Activated CD4-positive, CD25-positive, alpha-beta regulatory T cell treated with anti-CD3 and anti-CD28 coated beads, Interleukin-2, amount 50 U/mL, for 24 hours (primary cell): ENCODE measurements around the gene GPR183.

ENCODE experiments used
- ATAC-seq, 2 donors: fragments of 150-1000 bp; cut with Tn5 transposase; one replicate each; pipeline ENCODE4 v1.10.0; 2021; ENCODE audit warnings: mild to moderate bottlenecking in 1 of 2, moderate library complexity in 1 of 2

The GPR183 gene

GRCh38 chr13:99339230-99339721 lies 32.1 kb upstream of the GPR183 start:
- no peak for ATAC-seq

GRCh38 chr13:99335603-99336002 lies 28.4 kb upstream of the GPR183 start:
- no peak for ATAC-seq

GRCh38 chr13:99335087-99335486 lies 27.9 kb upstream of the GPR183 start:
- no peak for ATAC-seq

GRCh38 chr13:99334221-99334620 lies 27.0 kb upstream of the GPR183 start:
- no peak for ATAC-seq

DNA sequence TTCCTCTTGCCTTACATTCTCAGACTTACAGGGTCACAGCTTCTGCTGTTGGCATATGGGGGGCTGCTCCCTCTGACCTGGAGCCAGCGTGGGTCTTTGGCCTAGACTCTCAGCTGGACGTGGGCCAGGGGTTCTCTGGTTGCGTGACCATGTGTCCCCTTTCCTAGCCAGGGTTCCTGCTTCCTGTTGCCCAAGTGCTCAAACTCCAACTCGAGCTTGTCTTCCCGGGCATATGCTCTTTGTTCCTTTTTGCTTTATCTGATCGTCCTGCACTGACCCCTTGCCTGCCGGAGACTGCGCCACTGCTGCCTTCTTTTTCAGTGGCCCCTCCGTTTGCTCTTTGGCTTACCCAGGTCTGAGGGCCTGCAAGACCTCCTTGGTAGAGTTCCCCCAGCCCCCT lies 25.3 kb upstream of the GPR183 start:
- ATAC-seq = no peak

- peak; percentile 24 to 51 for ATAC-seq
Measured at GRCh38 chr13:99331881-99332293, 24.7 kb upstream of the GPR183 start.

DNA sequence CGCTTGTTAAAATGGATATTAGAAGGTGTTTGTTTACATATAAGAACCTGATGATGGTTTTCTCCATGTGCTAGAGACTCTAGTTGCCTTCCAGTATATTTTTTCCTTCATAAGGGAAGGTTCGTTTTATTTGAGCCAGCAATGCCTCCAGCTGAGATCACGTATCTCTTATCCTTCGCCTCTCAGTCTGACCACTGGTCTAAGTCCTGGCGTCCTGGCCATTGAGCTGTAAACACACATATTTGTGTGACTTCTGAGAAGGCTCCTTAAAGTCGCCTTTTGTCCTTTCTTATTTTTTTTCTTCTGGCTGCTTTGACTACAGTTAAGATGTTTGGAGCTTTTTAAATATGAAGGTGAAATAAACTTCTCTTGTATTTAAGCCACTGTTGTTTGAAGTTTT lies 23.7 kb upstream of the GPR183 start:
- ATAC-seq = no peak

GRCh38 chr13:99329477-99329876 lies 22.3 kb upstream of the GPR183 start:
- ATAC-seq = no peak

GRCh38 chr13:99327761-99328160 lies 20.6 kb upstream of the GPR183 start:
- no peak for ATAC-seq

- no peak for ATAC-seq
Measured at GRCh38 chr13:99327126-99327525, 19.9 kb upstream of the GPR183 start.

- no peak for ATAC-seq
Measured at GRCh38 chr13:99326012-99326411, 18.8 kb upstream of the GPR183 start.

DNA sequence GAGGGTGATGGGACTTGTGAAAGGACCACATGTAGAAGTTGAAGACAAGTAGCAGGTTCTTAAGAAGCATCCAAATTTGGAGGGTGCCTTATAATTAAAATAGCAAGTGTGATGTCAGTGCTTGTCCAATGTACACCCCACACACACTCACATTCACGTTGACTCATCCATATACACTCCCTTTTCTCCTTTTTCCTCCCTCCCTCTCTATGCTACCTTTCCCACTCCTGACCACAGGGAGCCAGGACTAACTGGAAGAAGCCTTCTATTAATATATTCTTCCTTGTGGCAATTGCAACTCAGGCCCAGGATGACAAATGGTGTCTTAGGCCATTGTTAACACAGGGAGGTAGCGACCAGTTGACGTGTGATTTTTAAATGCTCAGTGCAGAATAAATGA lies 16.3 kb upstream of the GPR183 start:
- ATAC-seq = no peak

DNA sequence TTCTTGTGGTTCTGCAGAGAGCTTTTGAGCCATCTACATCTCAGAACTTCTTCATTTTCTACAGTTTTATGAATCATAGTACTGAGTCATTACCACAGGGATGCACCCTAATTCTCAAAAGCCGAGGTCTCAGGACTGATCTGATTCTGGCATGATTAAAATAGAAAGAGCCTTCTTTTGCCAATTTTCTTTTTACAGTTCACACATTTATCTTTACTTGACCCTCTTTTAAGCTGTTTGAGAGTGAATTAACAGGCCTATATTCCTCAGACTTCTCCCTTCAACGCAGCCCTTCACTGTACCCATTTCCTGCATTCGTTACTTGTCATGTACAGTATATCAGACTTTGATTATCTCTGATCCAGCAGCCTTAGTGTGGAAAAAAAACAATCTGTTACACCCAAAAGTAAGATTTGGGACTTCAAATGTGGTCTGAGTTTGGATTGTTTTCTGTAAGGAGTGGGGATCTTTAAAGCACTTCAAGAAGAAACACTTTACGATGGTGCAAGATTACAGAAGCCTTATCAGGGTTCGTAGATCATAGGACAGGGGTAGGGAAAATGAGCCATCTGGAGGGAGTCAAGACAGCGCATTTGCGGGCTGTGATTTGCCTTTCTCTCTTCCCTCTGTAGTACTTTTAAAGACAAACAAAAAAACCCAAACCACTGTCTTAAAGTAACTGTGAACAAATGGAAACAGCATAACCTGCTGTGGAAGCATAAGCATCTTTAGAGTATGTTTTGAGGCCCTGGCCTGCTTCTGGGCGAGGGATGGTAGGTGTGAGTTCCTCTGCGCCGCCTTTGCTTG lies 15.3 kb upstream of the GPR183 start:
- peak; percentile 92 to 94 for ATAC-seq

DNA sequence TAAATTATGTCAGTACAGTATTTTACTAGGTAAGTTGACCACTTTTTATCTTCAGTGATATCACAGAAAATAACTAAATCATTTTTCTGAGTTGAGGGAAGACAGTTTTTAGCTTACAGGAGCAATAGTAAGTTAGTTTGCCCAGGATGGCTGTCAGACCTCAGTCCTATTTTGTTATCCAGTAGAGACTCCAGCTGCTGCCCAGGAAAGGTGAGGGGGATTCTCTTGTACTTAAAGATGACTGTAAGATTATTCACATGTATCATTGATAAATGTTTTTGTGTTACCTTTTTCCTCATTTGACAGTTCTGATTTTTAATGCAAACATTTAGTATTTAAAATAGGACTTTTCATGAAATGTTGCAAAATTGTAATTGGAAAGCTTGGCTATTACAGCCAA lies 14.5 kb upstream of the GPR183 start:
- ATAC-seq = no peak

- no peak for ATAC-seq
Measured at GRCh38 chr13:99320693-99321481, 13.7 kb upstream of the GPR183 start.

DNA sequence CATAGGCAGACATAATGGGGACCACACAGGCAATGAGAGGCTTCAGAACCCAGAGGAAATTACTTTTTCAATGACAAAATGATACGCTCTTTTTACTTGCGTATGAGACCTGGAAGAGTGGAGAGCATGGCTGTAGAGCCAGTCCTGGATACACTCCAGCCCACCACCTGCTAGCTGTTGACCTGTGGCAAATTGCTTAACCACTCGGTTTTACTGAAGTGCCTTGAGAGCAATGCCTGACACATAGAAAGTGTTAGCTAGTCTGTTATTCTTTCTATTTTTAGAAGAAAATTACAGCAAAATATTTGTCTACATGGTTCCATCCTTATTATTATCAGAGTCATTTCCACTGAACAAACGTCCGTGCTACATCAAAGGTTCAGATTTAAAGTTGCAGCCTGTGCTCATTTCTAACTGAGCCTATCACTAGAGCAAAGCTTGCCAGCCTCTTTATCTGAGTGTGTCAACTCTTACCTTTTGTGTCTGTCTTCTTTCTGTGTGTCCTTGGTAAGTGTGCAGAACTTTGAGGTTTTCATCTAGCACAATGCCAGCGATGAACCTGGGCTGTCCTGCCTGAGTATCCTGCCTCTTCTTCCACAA lies 9.6 kb upstream of the GPR183 start:
- ATAC-seq = no peak

DNA sequence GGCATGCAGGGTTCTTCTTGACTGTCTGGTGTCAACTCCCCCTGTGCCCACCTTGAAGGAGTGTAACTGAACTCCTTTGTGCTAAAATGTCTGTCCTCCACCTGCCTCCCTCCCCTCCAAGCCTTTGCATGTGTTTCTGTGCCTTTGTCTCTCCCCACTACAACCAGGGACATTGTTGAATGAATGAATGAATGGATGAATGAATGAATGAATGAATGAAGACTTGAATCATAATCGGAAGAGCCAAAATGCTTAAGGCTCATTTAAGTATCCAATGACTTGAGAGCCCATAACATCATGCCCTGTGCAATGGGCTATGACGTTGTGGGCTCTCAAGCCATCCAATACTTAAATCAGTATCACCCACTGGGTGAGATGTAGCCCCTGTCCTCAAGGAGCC lies 9.0 kb upstream of the GPR183 start:
- ATAC-seq = no peak

- peak; percentile 21 to 27 for ATAC-seq
Measured at GRCh38 chr13:99315186-99315585, 8.0 kb upstream of the GPR183 start.

- ATAC-seq = peak; percentile 73 to 77
Measured at GRCh38 chr13:99314640-99315176, 7.5 kb upstream of the GPR183 start.

DNA sequence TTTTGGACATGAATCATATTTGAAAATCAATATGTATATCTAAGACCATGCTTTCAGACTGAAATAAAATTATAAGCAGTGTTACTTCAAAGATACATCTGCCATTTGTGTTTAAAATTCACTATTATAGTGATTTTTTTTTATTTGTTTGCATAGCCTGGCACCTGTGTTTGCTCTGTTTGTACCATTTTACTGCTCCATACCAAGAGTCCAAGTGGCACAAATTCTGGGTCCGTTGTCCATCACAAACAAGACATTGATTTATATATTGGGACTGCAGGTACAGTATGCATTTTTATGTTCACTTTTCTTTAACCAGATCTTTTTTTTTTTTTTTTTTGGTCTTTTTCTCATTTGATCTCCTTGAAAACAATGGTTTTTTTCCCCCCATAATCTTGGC lies 6.7 kb upstream of the GPR183 start:
- ATAC-seq = no peak

- ATAC-seq = no peak
Measured at GRCh38 chr13:99313501-99313900, 6.3 kb upstream of the GPR183 start.

GRCh38 chr13:99312493-99312883 lies 5.3 kb upstream of the GPR183 start:
- ATAC-seq = no peak
